ENCODE results near the gene TBX20. TPM values are rescaled to one million over a fixed set of nuclear protein-coding genes. Genes with fewer than 3 reads are reported as not detected.
"Not testable (repeated sequence)": the region's sequence is repeated elsewhere in the genome, so short reads cannot be mapped to it uniquely, and the experiment has no call there.

TBX20 gene
- total and polyA plus RNA-seq, 2 experiments from 2014 or later = 2.4 to 14.8 TPM

- H3K4me1 ChIP-seq (ENCODE audit: insufficient read depth); H3K79me2 ChIP-seq; H3K9me3 ChIP-seq (ENCODE audit: low read depth); H3K27me3 ChIP-seq; H4K20me1 ChIP-seq (ENCODE audit: insufficient read depth, poor library complexity, severe bottlenecking); DNase-seq (ENCODE audit: low spot score); H3K27ac ChIP-seq; H2AFZ ChIP-seq; H3K4me2 ChIP-seq; H3K36me3 ChIP-seq (replicated peaks; ENCODE audit: insufficient read depth, low read depth); H3K9me2 ChIP-seq (replicated peaks; ENCODE audit: insufficient read depth); H3K4me3 ChIP-seq: not testable (repeated sequence)
- 96% methylated on average over 1 of the region's 1 CpG for WGBS (ENCODE audit: low lambda C conversion rate, missing lambda C conversion rate)
Measured at GRCh38 chr7:35167158-35167557, 86.7 kb downstream of the TBX20 start.

GRCh38 chr7:35161059-35161740 is 92.7 kb downstream of the TBX20 start:
- H3K4me1 ChIP-seq (ENCODE audit: insufficient read depth); H3K79me2 ChIP-seq; H2AFZ ChIP-seq; H3K4me2 ChIP-seq; H3K27me3 ChIP-seq; H3K36me3 ChIP-seq (replicated peaks; ENCODE audit: insufficient read depth, low read depth); H3K9me3 ChIP-seq (ENCODE audit: low read depth); H3K9me2 ChIP-seq (replicated peaks; ENCODE audit: insufficient read depth); DNase-seq (ENCODE audit: low spot score); H4K20me1 ChIP-seq (ENCODE audit: insufficient read depth, poor library complexity, severe bottlenecking); H3K4me3 ChIP-seq; H3K27ac ChIP-seq: not testable (repeated sequence)
- WGBS (ENCODE audit: low lambda C conversion rate, missing lambda C conversion rate) = 50% methylated on average over 3 of the region's 3 CpGs

Other genes starting within 250 kb of the TBX20 start
- gene DPY19L1, start 216.6 kb downstream of the TBX20 start, total RNA-seq = 16.7 and 17.8 TPM in 2 replicates
- 7.6 and 8.8 TPM in 2 replicates for gene DPY19L1, start 216.6 kb downstream of the TBX20 start, polyA plus RNA-seq

All from hepatocyte (in vitro differentiated cells).